ENCODE results near the gene MYO5A.

MYO5A gene

GRCh38 chr15:52505151-52505550 lies 23.5 kb downstream of the MYO5A start:
- Histone ChIP-seq H3K27me3 (ENCODE audit: insufficient read depth, low read depth) (no peaks in the 10 kb centered on the region), H3K9ac (no peak overlapping the region), H3K4me1 (ENCODE audit: low read depth, poor library complexity, severe bottlenecking) (peaks cover 60% of the 10 kb centered on the region), H3K27ac (no peak overlapping the region), H2AFZ (ENCODE audit: low read depth) (no peak overlapping the region), H3K4me2 (no peak overlapping the region), H4K20me1 (ENCODE audit: insufficient read depth) (no peaks in the 10 kb centered on the region), H3K4me3 (IDR thresholded peaks at IDR 0.05; ENCODE audit: insufficient read depth, low read depth, low read length) (no peak overlapping the region), H3K36me3 (ENCODE audit: insufficient read depth) (no peaks in the 10 kb centered on the region), H3K79me2 (ENCODE audit: insufficient read depth, low read depth) (peaks cover 83% of the 10 kb centered on the region)
- no peak for TF ChIP-seq CTCF (conservative IDR thresholded peaks at IDR 0.05; ENCODE audit: low read depth, low read length)

- H3K4me1 ChIP-seq (ENCODE audit: low read depth, poor library complexity, severe bottlenecking): peaks cover 49% of the 10 kb centered on the region
- no peak overlapping the region for H3K4me2 ChIP-seq
- peaks cover 77% of the 10 kb centered on the region for H3K79me2 ChIP-seq (ENCODE audit: insufficient read depth, low read depth)
- no peaks in the 10 kb centered on the region for H3K36me3 ChIP-seq (ENCODE audit: insufficient read depth)
- no peak overlapping the region for H2AFZ ChIP-seq (ENCODE audit: low read depth)
- H3K9ac ChIP-seq: no peak overlapping the region
- H3K4me3 ChIP-seq (IDR thresholded peaks at IDR 0.05; ENCODE audit: insufficient read depth, low read depth, low read length): no peak overlapping the region
- TF ChIP-seq CTCF (conservative IDR thresholded peaks at IDR 0.05; ENCODE audit: low read depth, low read length): no peak
- H4K20me1 ChIP-seq (ENCODE audit: insufficient read depth): no peaks in the 10 kb centered on the region
- H3K27ac ChIP-seq: no peak overlapping the region
- H3K27me3 ChIP-seq (ENCODE audit: insufficient read depth, low read depth): no peaks in the 10 kb centered on the region
Observed at GRCh38 chr15:52503788-52504496, 24.7 kb downstream of the MYO5A start.

DNA sequence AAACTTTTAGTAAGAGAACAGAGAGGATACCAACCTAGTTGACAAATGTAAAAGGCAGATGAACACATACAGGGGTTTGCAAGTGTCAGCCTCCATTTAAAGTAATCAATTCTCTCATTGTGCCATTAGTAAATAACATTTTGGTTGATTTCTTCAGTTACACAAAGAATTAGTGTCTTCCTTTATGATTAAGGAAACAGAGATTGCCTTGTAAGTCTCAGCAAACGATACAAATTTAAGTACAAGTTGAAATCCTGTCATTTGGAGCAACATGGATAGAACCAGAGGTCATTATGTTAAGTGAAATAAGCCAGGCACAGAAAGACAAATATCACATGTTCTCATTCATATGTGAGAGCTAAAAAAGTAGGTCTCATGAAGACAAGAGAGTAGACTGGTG lies 26.1 kb downstream of the MYO5A start:
- H3K9ac ChIP-seq: no peak overlapping the region
- H3K36me3 ChIP-seq (ENCODE audit: insufficient read depth): no peaks in the 10 kb centered on the region
- peaks cover 78% of the 10 kb centered on the region for H3K79me2 ChIP-seq (ENCODE audit: insufficient read depth, low read depth)

DNA sequence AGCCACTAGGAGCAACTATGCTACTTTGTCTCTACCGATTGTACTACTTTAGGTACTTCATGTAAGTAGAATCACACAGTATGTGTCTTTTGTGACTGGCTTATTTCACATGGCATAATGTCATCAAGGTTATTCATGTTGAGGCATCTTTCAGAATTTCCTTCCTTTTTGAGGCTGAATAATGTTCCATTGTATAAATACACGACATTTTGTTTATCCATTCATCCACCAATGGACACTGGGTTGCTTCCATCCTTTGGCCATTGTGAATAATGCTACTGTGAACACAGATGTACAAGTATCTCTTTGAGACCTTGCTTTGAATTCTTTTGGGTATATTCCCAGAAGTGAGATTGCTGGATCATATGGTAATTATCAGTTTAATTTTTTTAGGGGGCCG lies 29.2 kb downstream of the MYO5A start:
- Histone ChIP-seq H3K9ac (no peak overlapping the region), H3K79me2 (ENCODE audit: insufficient read depth, low read depth) (peaks cover 65% of the 10 kb centered on the region), H3K27ac (no peak overlapping the region), H3K4me1 (ENCODE audit: low read depth, poor library complexity, severe bottlenecking) (peaks cover 32% of the 10 kb centered on the region), H3K27me3 (ENCODE audit: insufficient read depth, low read depth) (no peaks in the 10 kb centered on the region), H3K36me3 (ENCODE audit: insufficient read depth) (no peaks in the 10 kb centered on the region), H3K4me2 (no peak overlapping the region), H2AFZ (ENCODE audit: low read depth) (no peak overlapping the region), H3K4me3 (IDR thresholded peaks at IDR 0.05; ENCODE audit: insufficient read depth, low read depth, low read length) (no peak overlapping the region), H4K20me1 (ENCODE audit: insufficient read depth) (no peaks in the 10 kb centered on the region)
- no peak for TF ChIP-seq CTCF (conservative IDR thresholded peaks at IDR 0.05; ENCODE audit: low read depth, low read length)

More for the DNA sequence above, 26.1 kb downstream of the MYO5A start:
- Histone ChIP-seq H3K4me2 (no peak overlapping the region), H3K4me1 (ENCODE audit: low read depth, poor library complexity, severe bottlenecking) (peaks cover 49% of the 10 kb centered on the region), H3K27me3 (ENCODE audit: insufficient read depth, low read depth) (no peaks in the 10 kb centered on the region), H4K20me1 (ENCODE audit: insufficient read depth) (no peaks in the 10 kb centered on the region), H3K4me3 (IDR thresholded peaks at IDR 0.05; ENCODE audit: insufficient read depth, low read depth, low read length) (no peak overlapping the region), H3K27ac (no peak overlapping the region), H2AFZ (ENCODE audit: low read depth) (no peak overlapping the region)
- no peak for TF ChIP-seq CTCF (conservative IDR thresholded peaks at IDR 0.05; ENCODE audit: low read depth, low read length)

Data from KMS-11 (cell line).